GM12878 (cell line): ENCODE results near the gene ARFIP1. TPM values are rescaled to one million over a fixed set of nuclear protein-coding genes. Genes with fewer than 3 reads are reported as not detected.

Source experiments
- ATAC-seq: fragments of 200-7000 bp; cut with Tn5 transposase; 3 replicates; pipeline ENCODE4 v1.9.1; 2020; ENCODE audit warnings: mild to moderate bottlenecking, moderate library complexity
- BruUV-seq: library from RNA; stranded (reverse); fragments of 400-500 nt; replicated peaks from 2 replicates; lab custom pipeline; 2021; lab: Mats Ljungman, UMichigan
- CTCF ChIA-PET: fragments of 300-600 bp; sonication (Branson Sonifier 250); formaldehyde crosslinking; extraction: SDS; loops from one replicate; lab custom pipeline; 2021; ENCODE audit warnings: inconsistent platforms; lab: Yijun Ruan, JAX
- POLR2A ChIA-PET: fragments of 350-600 bp; formaldehyde crosslinking; extraction: SDS; loops from one replicate; lab custom pipeline; 2021; ENCODE audit warnings: inconsistent platforms; lab: Charles Lee
- RAD21 ChIA-PET: fragments of 300-600 bp; sonication (Branson Sonifier 250); formaldehyde crosslinking; loops from one replicate; lab custom pipeline; 2023; ENCODE audit warnings: antibody characterized with exemption; ENCODE audit not compliant: unreplicated experiment; lab: Charles Lee
- SMC1A ChIA-PET: fragments of 300-600 bp; sonication (Branson Sonifier 250); formaldehyde crosslinking; loops from one replicate; lab custom pipeline; 2023; ENCODE audit not compliant: unreplicated experiment, uncharacterized antibody; lab: Charles Lee
- DNase-seq: peaks from one replicate; pipeline ENCODE4 v3.0.0-alpha.2; 2011; ENCODE audit warnings: low read depth, low spot score
- FAIRE-seq: peaks from 3 replicates; lab custom pipeline; 2011; peaks lifted over from hg19 to GRCh38; lab: Jason Lieb, UNC
- H2AFZ ChIP-seq: 2 replicates; pipeline ENCODE4 v1.6.0; 2011; ENCODE audit warnings: low read depth, low read length, control low read depth; ENCODE audit not compliant: control insufficient read depth
- H3K27ac ChIP-seq: 2 replicates; pipeline ENCODE4 v1.5.1; 2011; ENCODE audit warnings: control low read depth; ENCODE audit not compliant: control insufficient read depth, insufficient read depth
- H3K27me3 ChIP-seq, 2 experiments: replicated peaks in 1 of 2; 2 replicates each; pipeline versions ENCODE4 v1.6.0 to v1.6.1; 2011; ENCODE audit warnings: low read length in 1 of 2; ENCODE audit not compliant: control insufficient read depth in 2 of 2, insufficient read depth in 2 of 2
- H3K36me3 ChIP-seq, 2 experiments: 2 replicates each; pipeline ENCODE4 v1.5.1; 2011; ENCODE audit warnings: low read length in 1 of 2; ENCODE audit not compliant: control insufficient read depth in 2 of 2, insufficient read depth in 2 of 2
- H3K4me1 ChIP-seq: 2 replicates; pipeline ENCODE4 v1.6.1; 2011; ENCODE audit warnings: mild to moderate bottlenecking, low read length, moderate library complexity, mixed read lengths; ENCODE audit not compliant: control insufficient read depth, insufficient read depth
- H3K4me2 ChIP-seq: 2 replicates; pipeline ENCODE4 v1.6.0; 2011; ENCODE audit warnings: control low read depth; ENCODE audit not compliant: control insufficient read depth, insufficient read depth
- H3K4me3 ChIP-seq: fragments of 200-600 bp; sonication (generic); 2 replicates; pipeline ENCODE4 v1.5.1; 2016
- H3K79me2 ChIP-seq: 2 replicates; pipeline ENCODE4 v1.6.0; 2011; ENCODE audit warnings: low read length; ENCODE audit not compliant: control insufficient read depth, insufficient read depth
- H3K9ac ChIP-seq: 2 replicates; pipeline ENCODE4 v1.8.0; 2011; ENCODE audit warnings: low read length, control low read depth, mixed read lengths; ENCODE audit not compliant: control insufficient read depth, insufficient read depth
- H3K9me3 ChIP-seq: replicated peaks from 3 replicates; pipeline ENCODE4 v1.5.1; 2011; ENCODE audit warnings: mild to moderate bottlenecking, low read length; ENCODE audit not compliant: control insufficient read depth, insufficient read depth
- H4K20me1 ChIP-seq: 2 replicates; pipeline ENCODE4 v1.6.0; 2011; ENCODE audit not compliant: control insufficient read depth, insufficient read depth
- ASH2L ChIP-seq: fragments of 300-600, 200-600 bp; sonication (generic); IDR thresholded peaks from 2 replicates; pipeline ENCODE4 v1.6.1; 2017; ENCODE audit warnings: low read depth, mild to moderate bottlenecking, borderline replicate concordance
- BMI1 ChIP-seq: fragments of 450-650 bp; IDR thresholded peaks from 2 replicates; pipeline ENCODE4 v1.6.1; 2016; ENCODE audit warnings: mild to moderate bottlenecking, moderate library complexity, borderline replicate concordance
- BRCA1 ChIP-seq: IDR thresholded peaks from 2 replicates; pipeline ENCODE4 v1.6.1; 2011; ENCODE audit warnings: low read depth, low read length, improper control_type of control experiment
- GABPA ChIP-seq: IDR thresholded peaks from 2 replicates; pipeline ENCODE4 v1.6.1; 2014; ENCODE audit warnings: antibody characterized with exemption, low read depth, mild to moderate bottlenecking, inconsistent platforms
- HDAC2 ChIP-seq: fragments of 200-600 bp; sonication (generic); IDR thresholded peaks from 2 replicates; pipeline ENCODE4 v1.6.1; 2017
- RBBP5 ChIP-seq: fragments of 200-600 bp; sonication (generic); conservative IDR thresholded peaks from 2 replicates; pipeline ENCODE4 v1.6.1; 2016
- WGBS: methylation state at CpG from one replicate; pipeline ENCODE4 v1.1.6; 2016; ENCODE audit warnings: low lambda C conversion rate; ENCODE audit not compliant: insufficient replicate concordance, insufficient coverage; ENCODE audit errors: missing lambda C conversion rate; 5-methylcytosine and 5-hydroxymethylcytosine counted together
- in situ Hi-C: fragments of 300-500 bp; cut with MboI; formaldehyde crosslinking; loops from 9 replicates; pipeline ENCODE4 v1.14.3; 2018; ENCODE audit warnings: mixed read lengths
- intact Hi-C: fragments of 100-400 bp; cut with micrococcal nuclease; formaldehyde crosslinking; loops from one replicate; pipeline ENCODE4 v1.14.2; 2022; ENCODE audit not compliant: unreplicated experiment
- polyA plus RNA-seq, 11 experiments: library from polyadenylated mRNA; depleted of rRNA in 4 of 11; unstranded in 6 of 11; stranded (reverse) in 5 of 11; fragments of >200 nt; fragmentation: Nextera tagmentation in 4 of 11; fragmentation: Illumina TruSeq in 1 of 11; extraction: Ambion mirVana in 4 of 11; extraction: Trizol in 1 of 11; gene quantifications; 1 replicate in 1 of 11; 2 replicates in 10 of 11; pipeline versions ENCODE4 v1.2.1 to v1.2.3, GENCODE V29; 2011 to 2016; ENCODE audit warnings: inconsistent platforms in 2 of 11, missing spikeins in 2 of 11, low read depth in 1 of 11
- total RNA-seq, 4 experiments: library from RNA; depleted of rRNA in 3 of 4; stranded (reverse); fragments of >200 nt in 3 of 4; fragmentation: Illumina TruSeq in 1 of 4; extraction: Trizol in 1 of 4; gene quantifications; 2 replicates each; pipeline versions ENCODE4 v1.2.1 to v1.2.3, GENCODE V29; 2013 to 2021
- TF ChIP-seq, protein P1 (sequence below): fragments of 450-650 bp; IDR thresholded peaks from 2 replicates; pipeline ENCODE4 v1.6.1; 2016; ENCODE audit warnings: mild to moderate bottlenecking
- TF ChIP-seq, protein P2 (sequence below): fragments of 450-650 bp; formaldehyde crosslinking; IDR thresholded peaks from 2 replicates; pipeline ENCODE4 v1.5.0; 2022; ENCODE audit warnings: mild to moderate bottlenecking, missing genetic modification characterization

The ARFIP1 gene
- total and polyA plus RNA-seq, 10 of the 15 experiments (the other 5 are each of a cell fraction or from before 2014, with no cell fraction given) = 9.5 to 21.7 (median 15.4) TPM

DNA sequence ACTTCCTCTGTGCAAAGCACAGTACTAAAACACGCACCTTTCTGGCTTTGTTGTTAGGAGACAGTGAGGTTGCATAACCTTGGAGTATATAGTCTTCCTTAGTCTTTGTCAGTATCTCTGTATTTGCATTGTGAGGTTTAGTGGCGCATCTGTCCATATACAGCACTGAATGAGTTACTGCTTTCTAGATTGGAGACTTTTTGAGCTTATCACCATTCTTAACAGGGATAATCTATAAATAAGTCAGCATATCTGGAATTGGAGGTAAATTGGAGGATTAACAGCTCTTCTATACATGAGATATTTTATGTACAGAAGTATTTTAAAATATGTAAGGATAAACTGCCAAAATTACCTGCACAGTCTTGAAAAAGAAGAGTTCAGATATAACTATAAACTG lies 160.7 kb downstream of the ARFIP1 start:
- Histone ChIP-seq H3K9ac (no peak overlapping the region), H3K9me3 (no peaks in the 10 kb centered on the region), H3K27me3 (peaks cover 8 to 9% of the 10 kb centered on the region in 2 experiments), H3K27ac (no peak overlapping the region), H3K4me2 (no peak overlapping the region), H3K79me2 (no peaks in the 10 kb centered on the region), H3K36me3 (no peaks in the 10 kb centered on the region), H4K20me1 (0 out of 2 replicates have a peak, but pooled peaks cover 3% of the 10 kb centered on the region)
- SMC1A ChIA-PET = no interaction called here
- DNase-seq (no peak), ATAC-seq (no peak)
- POLR2A ChIA-PET = interaction anchor here (0.9 kb wide), 1 partner anchor 10 kb away, joined by 3 read pairs; no protein-coding TSS in a partner anchor
- RAD21 ChIA-PET = no interaction called here
- no peak for TF ChIP-seq BRCA1
- TF ChIP-seq, all 136 proteins: peak for 0
- Histone ChIP-seq H3K4me3 (no peak overlapping the region), H3K4me1 (peaks cover 8% of the 10 kb centered on the region), H2AFZ (no peak overlapping the region)
- intact Hi-C loops = no loop called here
- whole genome bisulfite sequencing = 0% methylated on average over 2 of the region's 2 CpGs
- no peak for FAIRE-seq
- BruUV-seq = no TSS peak
- in situ Hi-C loops = no loop called here
- CTCF ChIA-PET = interaction anchor here (0.9 to 1.0 kb wide), 2 partner anchors 28 to 143 kb away, joined by 3 read pairs; no protein-coding TSS in a partner anchor

DNA sequence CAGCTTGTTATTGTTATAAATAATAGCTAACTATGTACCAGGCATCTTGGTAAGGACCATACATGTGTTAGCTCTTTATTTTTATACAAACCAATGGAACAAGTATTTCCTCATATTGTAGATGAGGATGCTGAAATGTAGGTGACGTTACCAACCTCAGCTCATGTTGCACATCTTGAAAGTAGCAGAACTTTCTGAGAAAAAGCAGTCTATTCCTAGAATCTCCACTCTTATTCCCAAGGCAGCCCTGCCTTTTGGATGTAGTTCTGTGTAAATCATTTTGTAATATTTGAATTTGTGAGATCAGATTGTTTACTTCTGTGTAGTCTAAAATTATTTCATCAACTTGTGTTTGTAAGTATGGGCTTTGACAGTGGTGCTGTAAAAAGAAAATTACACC lies 161.7 kb downstream of the ARFIP1 start:
- FAIRE-seq (no peak), DNase-seq (no peak), ATAC-seq (no peak)
- ChIA-PET RAD21 (no interaction called here), POLR2A (interaction anchor here (0.9 kb wide), 1 partner anchor 9 kb away, joined by 3 read pairs; no protein-coding TSS in a partner anchor), SMC1A (interaction anchor here (0.7 kb wide), 1 partner anchor 27 kb away, joined by 3 read pairs; no protein-coding TSS in a partner anchor), CTCF (interaction anchor here (1.0 kb wide), 1 partner anchor 27 kb away, joined by 3 read pairs; no protein-coding TSS in a partner anchor)
- whole genome bisulfite sequencing = 0% methylated on average over 1 of the region's 1 CpG
- no TSS peak for BruUV-seq
- 0 out of 2 replicates have a peak, but pooled peaks cover 3% of the 10 kb centered on the region for H4K20me1 ChIP-seq
- no peak overlapping the region for H3K27ac ChIP-seq
- no peak overlapping the region for H3K9ac ChIP-seq
- H3K4me2 ChIP-seq = no peak overlapping the region
- H3K36me3 ChIP-seq = no peaks in the 10 kb centered on the region
- no peaks in the 10 kb centered on the region for H3K79me2 ChIP-seq
- no peak overlapping the region for H2AFZ ChIP-seq
- in situ Hi-C loops = no loop called here
- H3K4me3 ChIP-seq = no peak overlapping the region
- H3K4me1 ChIP-seq = peaks cover 5% of the 10 kb centered on the region
- H3K9me3 ChIP-seq = no peaks in the 10 kb centered on the region
- intact Hi-C loops = no loop called here
- peaks cover 4 to 9% of the 10 kb centered on the region in 2 experiments for H3K27me3 ChIP-seq
- TF ChIP-seq BMI1 (no peak), GABPA (no peak), HDAC2 (no peak), ASH2L (no peak), RBBP5 (no peak)
- TF ChIP-seq, protein P1, sequence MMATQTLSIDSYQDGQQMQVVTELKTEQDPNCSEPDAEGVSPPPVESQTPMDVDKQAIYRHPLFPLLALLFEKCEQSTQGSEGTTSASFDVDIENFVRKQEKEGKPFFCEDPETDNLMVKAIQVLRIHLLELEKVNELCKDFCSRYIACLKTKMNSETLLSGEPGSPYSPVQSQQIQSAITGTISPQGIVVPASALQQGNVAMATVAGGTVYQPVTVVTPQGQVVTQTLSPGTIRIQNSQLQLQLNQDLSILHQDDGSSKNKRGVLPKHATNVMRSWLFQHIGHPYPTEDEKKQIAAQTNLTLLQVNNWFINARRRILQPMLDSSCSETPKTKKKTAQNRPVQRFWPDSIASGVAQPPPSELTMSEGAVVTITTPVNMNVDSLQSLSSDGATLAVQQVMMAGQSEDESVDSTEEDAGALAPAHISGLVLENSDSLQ = no peak
- TF ChIP-seq, protein P2, sequence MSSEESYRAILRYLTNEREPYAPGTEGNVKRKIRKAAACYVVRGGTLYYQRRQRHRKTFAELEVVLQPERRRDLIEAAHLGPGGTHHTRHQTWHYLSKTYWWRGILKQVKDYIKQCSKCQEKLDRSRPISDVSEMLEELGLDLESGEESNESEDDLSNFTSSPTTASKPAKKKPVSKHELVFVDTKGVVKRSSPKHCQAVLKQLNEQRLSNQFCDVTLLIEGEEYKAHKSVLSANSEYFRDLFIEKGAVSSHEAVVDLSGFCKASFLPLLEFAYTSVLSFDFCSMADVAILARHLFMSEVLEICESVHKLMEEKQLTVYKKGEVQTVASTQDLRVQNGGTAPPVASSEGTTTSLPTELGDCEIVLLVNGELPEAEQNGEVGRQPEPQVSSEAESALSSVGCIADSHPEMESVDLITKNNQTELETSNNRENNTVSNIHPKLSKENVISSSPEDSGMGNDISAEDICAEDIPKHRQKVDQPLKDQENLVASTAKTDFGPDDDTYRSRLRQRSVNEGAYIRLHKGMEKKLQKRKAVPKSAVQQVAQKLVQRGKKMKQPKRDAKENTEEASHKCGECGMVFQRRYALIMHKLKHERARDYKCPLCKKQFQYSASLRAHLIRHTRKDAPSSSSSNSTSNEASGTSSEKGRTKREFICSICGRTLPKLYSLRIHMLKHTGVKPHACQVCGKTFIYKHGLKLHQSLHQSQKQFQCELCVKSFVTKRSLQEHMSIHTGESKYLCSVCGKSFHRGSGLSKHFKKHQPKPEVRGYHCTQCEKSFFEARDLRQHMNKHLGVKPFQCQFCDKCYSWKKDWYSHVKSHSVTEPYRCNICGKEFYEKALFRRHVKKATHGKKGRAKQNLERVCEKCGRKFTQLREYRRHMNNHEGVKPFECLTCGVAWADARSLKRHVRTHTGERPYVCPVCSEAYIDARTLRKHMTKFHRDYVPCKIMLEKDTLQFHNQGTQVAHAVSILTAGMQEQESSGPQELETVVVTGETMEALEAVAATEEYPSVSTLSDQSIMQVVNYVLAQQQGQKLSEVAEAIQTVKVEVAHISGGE = no peak
